Measurements from ENCODE around the gene ITGA11.
A peak's percentile ranks its signal among the peaks of the same experiment; 100 is the strongest.

The ITGA11 gene

DNA sequence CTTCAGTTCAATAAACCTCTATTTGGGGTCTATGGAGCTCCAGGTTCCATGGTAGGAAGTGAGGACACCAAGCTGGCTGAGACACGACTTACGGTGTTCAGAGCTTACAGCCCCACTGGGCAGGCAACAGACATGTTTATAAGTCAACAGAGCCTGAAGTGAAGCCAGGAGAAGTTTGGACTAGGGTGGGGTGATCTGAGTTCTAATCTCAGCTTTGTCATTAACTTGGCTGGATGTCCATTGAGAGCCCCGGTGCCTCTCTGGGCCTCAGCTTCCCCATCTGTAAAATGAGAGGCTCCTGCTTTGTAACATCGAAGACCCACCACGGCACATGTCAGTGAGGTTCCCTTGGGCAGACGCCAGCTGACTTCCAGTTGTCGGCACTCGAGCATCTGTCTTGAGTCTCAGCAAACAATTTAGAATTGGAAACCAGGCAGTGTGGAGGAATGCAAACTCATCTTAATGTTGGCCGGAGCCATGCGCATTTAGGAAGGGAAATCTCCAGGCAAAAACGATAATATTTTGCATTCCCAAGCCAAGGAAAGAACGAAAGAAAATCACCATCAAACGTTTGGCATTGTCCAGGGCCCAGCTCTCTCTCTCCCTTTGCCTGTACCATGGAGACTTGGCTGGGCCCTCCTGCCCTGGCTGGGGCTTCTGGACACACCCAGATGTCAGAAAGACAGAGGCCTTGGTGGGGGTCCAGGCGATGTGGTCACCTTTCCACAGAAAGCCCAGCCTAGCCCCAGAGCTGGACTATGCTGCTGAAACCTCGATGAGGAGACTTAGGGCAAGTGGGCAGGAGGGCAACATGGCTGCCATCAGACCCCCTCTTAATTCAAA, 18.4 kb downstream of the ITGA11 start:
- Histone ChIP-seq H3K4me3 (ENCODE audit: low read length in 2 of 2) (no peak overlapping the region), H3K27ac (ENCODE audit: low read depth in 2 of 2, low read length in 2 of 2) (peak overlapping the region in 1 of 2 donors; percentile 18), H3K4me1 (ENCODE audit: control insufficient read depth in 2 of 2, insufficient read depth in 2 of 2, low read length in 2 of 2) (peaks cover 0 to 5% of the 10 kb centered on the region in 2 donors), H3K9ac (ENCODE audit: low read depth in 1 of 2, low read length in 2 of 2) (no peak overlapping the region), H3K9me3 (ENCODE audit: control insufficient read depth in 2 of 2, low read length in 2 of 2) (no peaks in the 10 kb centered on the region), H3K27me3 (ENCODE audit: control insufficient read depth in 2 of 2, insufficient read depth in 2 of 2, low read length in 2 of 2) (no peaks in the 10 kb centered on the region), H3K36me3 (ENCODE audit: control insufficient read depth in 2 of 2, insufficient read depth in 2 of 2, low read length in 2 of 2) (no peaks in the 10 kb centered on the region)

DNA sequence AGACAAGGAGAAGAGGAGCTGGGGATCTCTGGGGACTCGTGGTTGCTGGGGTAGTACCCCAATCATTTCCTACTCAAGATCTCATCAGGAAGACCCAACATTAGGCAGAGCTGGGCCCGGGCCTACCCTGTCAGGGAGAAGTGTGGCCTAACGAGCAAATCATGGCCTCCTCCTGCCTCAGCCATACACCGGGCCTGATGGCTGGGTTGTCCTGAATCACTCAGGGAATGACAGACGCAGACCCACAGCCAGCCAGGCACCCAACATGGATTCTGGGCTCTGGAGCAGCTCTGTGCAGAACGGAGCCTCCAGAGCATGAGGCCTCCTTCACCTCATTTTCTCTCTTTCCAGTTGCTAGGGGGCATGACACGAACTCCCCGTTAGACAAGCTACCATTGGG, 19.7 kb downstream of the ITGA11 start:
- Histone ChIP-seq H3K4me1 (ENCODE audit: control insufficient read depth in 2 of 2, insufficient read depth in 2 of 2, low read length in 2 of 2) (no peaks in the 10 kb centered on the region), H3K9me3 (ENCODE audit: control insufficient read depth in 2 of 2, low read length in 2 of 2) (no peaks in the 10 kb centered on the region), H3K36me3 (ENCODE audit: control insufficient read depth in 2 of 2, insufficient read depth in 2 of 2, low read length in 2 of 2) (no peaks in the 10 kb centered on the region), H3K4me3 (ENCODE audit: low read length in 2 of 2) (no peak overlapping the region), H3K27me3 (ENCODE audit: control insufficient read depth in 2 of 2, insufficient read depth in 2 of 2, low read length in 2 of 2) (no peaks in the 10 kb centered on the region), H3K9ac (ENCODE audit: low read depth in 1 of 2, low read length in 2 of 2) (no peak overlapping the region), H3K27ac (ENCODE audit: low read depth in 2 of 2, low read length in 2 of 2) (no peak overlapping the region)

DNA sequence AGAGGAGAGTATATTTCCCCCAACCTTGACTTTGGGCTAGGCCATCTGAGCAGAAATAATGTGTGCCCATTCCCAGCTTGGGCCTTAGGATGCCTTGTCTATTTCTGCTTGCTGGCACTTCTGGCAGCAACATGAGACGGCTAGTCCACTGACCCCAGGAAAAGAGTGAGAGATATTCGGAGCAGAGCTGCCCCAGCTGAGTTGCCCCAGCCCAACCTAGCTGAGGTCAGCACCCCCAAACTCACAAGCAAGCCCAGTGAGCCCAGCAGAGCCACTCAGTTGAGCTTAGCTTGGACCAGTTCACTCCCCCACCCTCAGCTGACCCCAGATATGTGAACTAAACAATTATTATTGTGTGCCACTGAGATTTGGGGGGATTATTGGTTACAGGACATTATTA, 20.2 kb downstream of the ITGA11 start:
- no peaks in the 10 kb centered on the region for H3K36me3 ChIP-seq (ENCODE audit: control insufficient read depth in 2 of 2, insufficient read depth in 2 of 2, low read length in 2 of 2)
- no peak overlapping the region for H3K27ac ChIP-seq (ENCODE audit: low read depth in 2 of 2, low read length in 2 of 2)
- no peaks in the 10 kb centered on the region for H3K4me1 ChIP-seq (ENCODE audit: control insufficient read depth in 2 of 2, insufficient read depth in 2 of 2, low read length in 2 of 2)
- H3K4me3 ChIP-seq (ENCODE audit: low read length in 2 of 2): no peak overlapping the region
- no peaks in the 10 kb centered on the region for H3K9me3 ChIP-seq (ENCODE audit: control insufficient read depth in 2 of 2, low read length in 2 of 2)
- no peak overlapping the region for H3K9ac ChIP-seq (ENCODE audit: low read depth in 1 of 2, low read length in 2 of 2)
- H3K27me3 ChIP-seq (ENCODE audit: control insufficient read depth in 2 of 2, insufficient read depth in 2 of 2, low read length in 2 of 2): no peaks in the 10 kb centered on the region

- Histone ChIP-seq H3K9me3 (ENCODE audit: control insufficient read depth in 2 of 2, low read length in 2 of 2) (no peaks in the 10 kb centered on the region), H3K4me1 (ENCODE audit: control insufficient read depth in 2 of 2, insufficient read depth in 2 of 2, low read length in 2 of 2) (no peaks in the 10 kb centered on the region), H3K27ac (ENCODE audit: low read depth in 2 of 2, low read length in 2 of 2) (no peak overlapping the region), H3K27me3 (ENCODE audit: control insufficient read depth in 2 of 2, insufficient read depth in 2 of 2, low read length in 2 of 2) (no peaks in the 10 kb centered on the region), H3K4me3 (ENCODE audit: low read length in 2 of 2) (no peak overlapping the region), H3K36me3 (ENCODE audit: control insufficient read depth in 2 of 2, insufficient read depth in 2 of 2, low read length in 2 of 2) (no peaks in the 10 kb centered on the region), H3K9ac (ENCODE audit: low read depth in 1 of 2, low read length in 2 of 2) (no peak overlapping the region)
Observed at GRCh38 chr15:68411343-68411675, 20.7 kb downstream of the ITGA11 start.

DNA sequence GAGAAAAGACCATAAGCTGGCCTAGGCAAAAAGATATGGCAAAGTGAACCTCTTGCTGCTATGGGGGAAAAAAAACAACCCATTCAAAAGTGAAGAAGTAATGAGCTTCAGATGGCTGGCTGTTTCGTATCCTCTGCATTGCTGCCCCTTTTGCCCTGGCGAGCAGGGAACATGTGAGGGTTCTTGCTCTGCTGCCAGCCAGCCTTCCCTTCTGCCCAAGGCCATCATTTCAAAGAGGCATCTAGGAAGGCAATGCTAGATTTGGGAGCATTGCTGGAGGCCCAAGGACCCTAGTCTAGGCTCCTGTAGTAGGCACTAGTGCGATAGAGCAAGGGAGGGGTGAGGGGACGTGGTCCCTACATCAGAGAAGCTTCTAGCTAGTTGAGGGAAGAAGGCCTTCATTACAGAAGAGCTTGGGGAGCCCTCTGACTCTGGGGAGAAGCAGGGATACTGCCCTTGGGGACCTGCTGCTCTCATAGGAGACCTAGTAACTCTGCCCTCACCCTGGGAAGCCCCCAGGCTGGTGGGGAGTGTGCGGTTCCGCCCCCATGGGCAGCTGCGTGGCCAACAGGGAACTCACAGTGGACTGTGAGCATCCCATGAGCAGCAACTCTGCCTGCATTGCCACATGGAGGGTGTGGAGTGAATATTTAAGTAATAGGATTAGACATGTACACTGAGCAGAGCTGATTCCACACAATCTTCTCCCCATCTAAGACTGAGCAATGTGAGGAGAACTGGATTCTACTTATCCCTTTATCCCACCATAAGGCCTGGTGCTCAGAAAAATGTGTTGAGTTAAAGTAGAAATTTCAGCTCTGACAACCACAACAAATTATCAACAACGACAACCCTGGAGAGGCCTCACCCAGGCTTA, 21.3 kb downstream of the ITGA11 start:
- H3K4me3 ChIP-seq (ENCODE audit: low read length in 2 of 2): no peak overlapping the region
- H3K9me3 ChIP-seq (ENCODE audit: control insufficient read depth in 2 of 2, low read length in 2 of 2): no peaks in the 10 kb centered on the region
- H3K4me1 ChIP-seq (ENCODE audit: control insufficient read depth in 2 of 2, insufficient read depth in 2 of 2, low read length in 2 of 2): no peaks in the 10 kb centered on the region
- no peaks in the 10 kb centered on the region for H3K27me3 ChIP-seq (ENCODE audit: control insufficient read depth in 2 of 2, insufficient read depth in 2 of 2, low read length in 2 of 2)
- H3K9ac ChIP-seq (ENCODE audit: low read depth in 1 of 2, low read length in 2 of 2): no peak overlapping the region
- H3K36me3 ChIP-seq (ENCODE audit: control insufficient read depth in 2 of 2, insufficient read depth in 2 of 2, low read length in 2 of 2): no peaks in the 10 kb centered on the region
- no peak overlapping the region for H3K27ac ChIP-seq (ENCODE audit: low read depth in 2 of 2, low read length in 2 of 2)

DNA sequence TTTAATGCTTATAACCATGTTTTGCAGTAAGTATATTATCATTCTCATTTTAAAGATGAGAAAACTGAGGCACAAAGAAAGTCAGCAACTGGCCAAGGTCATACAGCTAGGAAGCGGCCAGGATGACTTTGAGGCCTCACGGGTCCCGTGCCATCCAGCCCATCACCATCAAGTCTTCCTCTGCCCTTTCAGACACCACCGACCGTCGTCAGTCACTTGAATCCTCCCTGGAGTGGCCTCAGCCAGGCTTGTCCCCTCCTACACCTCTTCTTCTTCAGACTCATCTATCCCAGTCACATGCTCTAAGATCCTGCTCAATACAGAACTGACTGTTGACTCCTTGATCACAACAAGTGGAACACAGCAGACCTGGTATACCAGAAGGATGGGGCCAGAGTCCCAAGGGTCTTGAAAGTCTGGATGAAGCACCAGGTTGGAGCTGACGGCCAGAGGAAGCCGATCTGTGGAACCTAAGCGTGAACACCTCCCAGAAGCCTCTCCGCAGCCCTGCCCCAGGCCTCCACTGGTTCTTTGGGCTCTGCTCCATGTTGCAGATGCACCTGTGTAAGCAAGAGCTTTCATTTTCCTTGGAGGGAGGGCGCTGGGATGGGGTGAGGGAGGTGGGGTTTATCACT, 22.1 kb downstream of the ITGA11 start:
- Histone ChIP-seq H3K4me3 (ENCODE audit: low read length in 2 of 2) (no peak overlapping the region), H3K4me1 (ENCODE audit: control insufficient read depth in 2 of 2, insufficient read depth in 2 of 2, low read length in 2 of 2) (no peaks in the 10 kb centered on the region), H3K9me3 (ENCODE audit: control insufficient read depth in 2 of 2, low read length in 2 of 2) (no peaks in the 10 kb centered on the region), H3K27ac (ENCODE audit: low read depth in 2 of 2, low read length in 2 of 2) (no peak overlapping the region), H3K36me3 (ENCODE audit: control insufficient read depth in 2 of 2, insufficient read depth in 2 of 2, low read length in 2 of 2) (no peaks in the 10 kb centered on the region), H3K9ac (ENCODE audit: low read depth in 1 of 2, low read length in 2 of 2) (no peak overlapping the region), H3K27me3 (ENCODE audit: control insufficient read depth in 2 of 2, insufficient read depth in 2 of 2, low read length in 2 of 2) (no peaks in the 10 kb centered on the region)

DNA sequence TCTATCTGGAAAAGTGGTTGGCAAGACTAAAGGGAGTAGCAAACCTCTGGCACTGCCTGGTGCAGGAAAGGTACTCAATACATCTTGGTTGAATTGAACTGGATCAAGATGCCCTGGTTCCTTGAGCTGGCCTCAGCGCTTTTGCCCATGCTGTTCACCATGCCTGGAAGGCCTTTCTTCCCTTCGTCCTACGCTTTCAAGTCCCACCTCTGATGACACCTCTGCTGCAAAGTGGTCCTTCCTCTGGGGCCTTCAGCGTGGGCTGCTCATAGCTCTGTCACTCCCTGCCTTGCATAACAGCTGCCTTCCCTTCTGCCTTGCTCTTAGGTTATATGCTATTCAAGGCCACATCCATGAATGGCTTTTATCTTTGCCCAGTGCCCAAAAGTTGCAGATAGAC, 23.0 kb downstream of the ITGA11 start:
- Histone ChIP-seq H3K4me3 (ENCODE audit: low read length in 2 of 2) (no peak overlapping the region), H3K27ac (ENCODE audit: low read depth in 2 of 2, low read length in 2 of 2) (no peak overlapping the region), H3K36me3 (ENCODE audit: control insufficient read depth in 2 of 2, insufficient read depth in 2 of 2, low read length in 2 of 2) (no peaks in the 10 kb centered on the region), H3K4me1 (ENCODE audit: control insufficient read depth in 2 of 2, insufficient read depth in 2 of 2, low read length in 2 of 2) (no peaks in the 10 kb centered on the region), H3K9me3 (ENCODE audit: control insufficient read depth in 2 of 2, low read length in 2 of 2) (no peaks in the 10 kb centered on the region), H3K9ac (ENCODE audit: low read depth in 1 of 2, low read length in 2 of 2) (no peak overlapping the region), H3K27me3 (ENCODE audit: control insufficient read depth in 2 of 2, insufficient read depth in 2 of 2, low read length in 2 of 2) (no peaks in the 10 kb centered on the region)

- no peak overlapping the region for H3K27ac ChIP-seq (ENCODE audit: low read depth in 2 of 2, low read length in 2 of 2)
Observed at GRCh38 chr15:68407886-68408881, 23.8 kb downstream of the ITGA11 start.

DNA sequence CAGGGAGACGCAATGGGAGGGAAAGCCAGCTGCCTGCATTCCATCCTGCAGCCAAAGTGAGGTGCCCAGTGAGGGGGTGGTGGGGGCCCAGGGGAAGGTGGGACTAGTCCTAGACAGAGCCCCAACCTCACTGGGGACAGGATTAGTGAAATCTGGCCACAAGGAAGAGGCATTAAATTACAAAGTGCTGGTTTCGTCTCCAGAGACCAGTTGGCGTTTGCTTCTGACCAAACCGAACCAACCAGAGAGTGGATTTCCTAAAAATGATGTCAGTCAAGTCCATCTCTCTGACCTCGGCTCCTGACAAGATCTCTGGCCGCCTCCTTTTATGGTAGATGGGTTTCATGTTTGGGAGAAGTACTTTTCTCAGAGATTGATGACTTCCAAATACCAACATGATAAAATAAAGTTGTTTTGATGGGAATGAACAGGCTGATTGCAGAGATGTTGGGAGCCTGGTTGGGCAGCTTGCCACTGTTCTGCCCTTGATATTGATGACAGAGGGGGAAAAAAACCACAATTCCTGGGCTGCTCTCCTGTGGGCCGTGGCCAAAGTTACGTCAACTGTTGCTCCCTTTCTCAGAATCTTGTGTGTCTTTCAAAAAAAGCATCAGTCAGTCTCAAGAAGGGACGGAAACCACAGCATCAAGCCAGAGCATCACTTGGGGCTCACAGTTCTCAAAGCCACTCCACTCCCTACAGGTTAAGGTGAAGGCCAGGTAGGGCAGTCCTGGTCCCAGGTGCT, 24.6 kb downstream of the ITGA11 start:
- H3K4me3 ChIP-seq (ENCODE audit: low read length in 2 of 2): no peak overlapping the region
- H3K36me3 ChIP-seq (ENCODE audit: control insufficient read depth in 2 of 2, insufficient read depth in 2 of 2, low read length in 2 of 2): no peaks in the 10 kb centered on the region
- H3K4me1 ChIP-seq (ENCODE audit: control insufficient read depth in 2 of 2, insufficient read depth in 2 of 2, low read length in 2 of 2): no peaks in the 10 kb centered on the region
- no peaks in the 10 kb centered on the region for H3K27me3 ChIP-seq (ENCODE audit: control insufficient read depth in 2 of 2, insufficient read depth in 2 of 2, low read length in 2 of 2)
- H3K9ac ChIP-seq (ENCODE audit: low read depth in 1 of 2, low read length in 2 of 2): no peak overlapping the region
- no peaks in the 10 kb centered on the region for H3K9me3 ChIP-seq (ENCODE audit: control insufficient read depth in 2 of 2, low read length in 2 of 2)
- no peak overlapping the region for H3K27ac ChIP-seq (ENCODE audit: low read depth in 2 of 2, low read length in 2 of 2)

More at GRCh38 chr15:68407886-68408881, 23.8 kb downstream of the ITGA11 start:
- no peaks in the 10 kb centered on the region for H3K36me3 ChIP-seq (ENCODE audit: control insufficient read depth in 2 of 2, insufficient read depth in 2 of 2, low read length in 2 of 2)
- H3K9ac ChIP-seq (ENCODE audit: low read depth in 1 of 2, low read length in 2 of 2): no peak overlapping the region
- no peak overlapping the region for H3K4me3 ChIP-seq (ENCODE audit: low read length in 2 of 2)
- no peaks in the 10 kb centered on the region for H3K27me3 ChIP-seq (ENCODE audit: control insufficient read depth in 2 of 2, insufficient read depth in 2 of 2, low read length in 2 of 2)
- no peaks in the 10 kb centered on the region for H3K9me3 ChIP-seq (ENCODE audit: control insufficient read depth in 2 of 2, low read length in 2 of 2)
- no peaks in the 10 kb centered on the region for H3K4me1 ChIP-seq (ENCODE audit: control insufficient read depth in 2 of 2, insufficient read depth in 2 of 2, low read length in 2 of 2)

All from mucosa of rectum (tissue), 2 donors.